HepG2 (cell line): Measurements from ENCODE around the gene ZFPM1. TPM values are rescaled to one million over a fixed set of nuclear protein-coding genes. Genes with fewer than 3 reads are reported as not detected.

ENCODE experiments used
- HNF1A ChIP-seq, 2 experiments: sonication (generic) in 1 of 2; formaldehyde crosslinking in 1 of 2; IDR thresholded peaks; 2 replicates each; pipeline versions ENCODE4 v1.4.0 to v1.6.1; 2016 to 2020; ENCODE audit warnings: borderline replicate concordance in 1 of 2, low read depth in 1 of 2, mild to moderate bottlenecking in 1 of 2, missing genetic modification reagents in 1 of 2
- IKZF4 ChIP-seq: sonication (generic); formaldehyde crosslinking; IDR thresholded peaks from 2 replicates; pipeline ENCODE4 v1.5.1; 2020; ENCODE audit warnings: borderline replicate concordance, mild to moderate bottlenecking, low read depth, missing genetic modification reagents; ENCODE audit errors: not compliant biosample characterization
- JUND ChIP-seq: sonication (generic); formaldehyde crosslinking; IDR thresholded peaks from 2 replicates; pipeline ENCODE4 v1.8.0; 2022; ENCODE audit warnings: mild to moderate bottlenecking, missing genetic modification reagents
- NCOA1 ChIP-seq: sonication (generic); formaldehyde crosslinking; IDR thresholded peaks from 2 replicates; pipeline ENCODE4 v1.9.0; 2021; ENCODE audit warnings: missing genetic modification reagents
- PHF8 ChIP-seq: sonication (generic); formaldehyde crosslinking; IDR thresholded peaks from 2 replicates; pipeline ENCODE4 v1.5.0; 2020; ENCODE audit warnings: missing genetic modification reagents
- SYNCRIP ChIP-seq: fragments of 200-400 bp; formaldehyde crosslinking; IDR thresholded peaks from 2 replicates; pipeline ENCODE4 v1.6.1; 2018; ENCODE audit warnings: mild to moderate bottlenecking, low read depth, low read length; ENCODE audit not compliant: insufficient read depth
- ZNF782 ChIP-seq: sonication (generic); formaldehyde crosslinking; IDR thresholded peaks from 2 replicates; pipeline ENCODE4 v1.4.0; 2020; ENCODE audit warnings: missing genetic modification reagents, mild to moderate bottlenecking, borderline replicate concordance
- ZSCAN12 ChIP-seq: sonication (generic); formaldehyde crosslinking; IDR thresholded peaks from 2 replicates; pipeline ENCODE4 v1.9.0; 2021; ENCODE audit warnings: mild to moderate bottlenecking, missing genetic modification reagents
- ZZZ3 ChIP-seq: sonication (generic); formaldehyde crosslinking; IDR thresholded peaks from 2 replicates; pipeline ENCODE4 v1.4.0; 2020; ENCODE audit warnings: missing genetic modification reagents, mild to moderate bottlenecking, borderline replicate concordance
- polyA plus RNA-seq, 8 experiments: library from polyadenylated mRNA; depleted of rRNA in 3 of 8; stranded (reverse) in 7 of 8; unstranded in 1 of 8; fragments of >200 nt; fragmentation: Illumina TruSeq in 4 of 8; extraction: Trizol in 4 of 8; gene quantifications; 2 replicates each; pipeline versions ENCODE4 v1.2.1 to v1.2.3, GENCODE V29; 2011 to 2016; ENCODE audit warnings: low read depth in 4 of 8, missing spikeins in 1 of 8, mixed read lengths in 1 of 8; ENCODE audit not compliant: insufficient read depth in 1 of 8
- total RNA-seq, 5 experiments: library from RNA; depleted of rRNA; stranded (reverse); fragments of >200 nt; fragmentation: Illumina TruSeq; extraction: Trizol; gene quantifications; 2 replicates each; pipeline ENCODE4 v1.2.3, GENCODE V29; 2016; ENCODE audit warnings: low read depth in 1 of 5
- TF ChIP-seq, protein P1 (sequence below): sonication (generic); formaldehyde crosslinking; IDR thresholded peaks from 2 replicates; pipeline ENCODE4 v1.8.0; 2022; ENCODE audit warnings: mild to moderate bottlenecking, missing genetic modification reagents, moderate library complexity
- TF ChIP-seq, protein P2 (sequence below): IDR thresholded peaks from 2 replicates; pipeline ENCODE4 v1.6.1; 2012; ENCODE audit warnings: inconsistent platforms
- TF ChIP-seq, protein P3 (sequence below): fragments of 450-650 bp; IDR thresholded peaks from 2 replicates; pipeline ENCODE4 v1.6.1; 2016
- TF ChIP-seq, protein P4 (sequence below): sonication (generic); formaldehyde crosslinking; IDR thresholded peaks from 2 replicates; pipeline ENCODE4 v1.4.0; 2020; ENCODE audit warnings: mild to moderate bottlenecking, missing genetic modification reagents

Gene ZFPM1
- total and polyA plus RNA-seq, 2 of the 13 experiments (the other 11 are each of a cell fraction or from before 2014, with no cell fraction given) = 1.3 to 3.8 TPM

- TF ChIP-seq HNF1A (IDR thresholded peaks at IDR 0.05; ENCODE audit: low read depth) (0 out of 2 replicates have a peak, but pooled peaks have one; percentile 57), HNF1A (CRISPR knock-in tag; IDR thresholded peaks at IDR 0.05; ENCODE audit: borderline replicate concordance) (peak; percentile 97), ZSCAN12 (CRISPR knock-in tag) (peak; percentile 100), SYNCRIP (no peak), IKZF4 (CRISPR knock-in tag) (peak; percentile 100), PHF8 (CRISPR knock-in tag) (peak; percentile 88), ZNF782 (CRISPR knock-in tag) (peak; percentile 100), JUND (peak; percentile 98), ZZZ3 (CRISPR knock-in tag) (peak; percentile 100), NCOA1 (CRISPR knock-in tag) (peak; percentile 100)
- TF ChIP-seq, protein P1, sequence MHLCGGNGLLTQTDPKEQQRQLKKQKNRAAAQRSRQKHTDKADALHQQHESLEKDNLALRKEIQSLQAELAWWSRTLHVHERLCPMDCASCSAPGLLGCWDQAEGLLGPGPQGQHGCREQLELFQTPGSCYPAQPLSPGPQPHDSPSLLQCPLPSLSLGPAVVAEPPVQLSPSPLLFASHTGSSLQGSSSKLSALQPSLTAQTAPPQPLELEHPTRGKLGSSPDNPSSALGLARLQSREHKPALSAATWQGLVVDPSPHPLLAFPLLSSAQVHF (CRISPR knock-in tag) = peak; percentile 100
- TF ChIP-seq, protein P2, sequence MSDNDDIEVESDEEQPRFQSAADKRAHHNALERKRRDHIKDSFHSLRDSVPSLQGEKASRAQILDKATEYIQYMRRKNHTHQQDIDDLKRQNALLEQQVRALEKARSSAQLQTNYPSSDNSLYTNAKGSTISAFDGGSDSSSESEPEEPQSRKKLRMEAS = peak; percentile 100
- TF ChIP-seq, protein P3, sequence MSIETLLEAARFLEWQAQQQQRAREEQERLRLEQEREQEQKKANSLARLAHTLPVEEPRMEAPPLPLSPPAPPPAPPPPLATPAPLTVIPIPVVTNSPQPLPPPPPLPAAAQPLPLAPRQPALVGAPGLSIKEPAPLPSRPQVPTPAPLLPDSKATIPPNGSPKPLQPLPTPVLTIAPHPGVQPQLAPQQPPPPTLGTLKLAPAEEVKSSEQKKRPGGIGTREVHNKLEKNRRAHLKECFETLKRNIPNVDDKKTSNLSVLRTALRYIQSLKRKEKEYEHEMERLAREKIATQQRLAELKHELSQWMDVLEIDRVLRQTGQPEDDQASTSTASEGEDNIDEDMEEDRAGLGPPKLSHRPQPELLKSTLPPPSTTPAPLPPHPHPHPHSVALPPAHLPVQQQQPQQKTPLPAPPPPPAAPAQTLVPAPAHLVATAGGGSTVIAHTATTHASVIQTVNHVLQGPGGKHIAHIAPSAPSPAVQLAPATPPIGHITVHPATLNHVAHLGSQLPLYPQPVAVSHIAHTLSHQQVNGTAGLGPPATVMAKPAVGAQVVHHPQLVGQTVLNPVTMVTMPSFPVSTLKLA = peak; percentile 99
- TF ChIP-seq, protein P4, sequence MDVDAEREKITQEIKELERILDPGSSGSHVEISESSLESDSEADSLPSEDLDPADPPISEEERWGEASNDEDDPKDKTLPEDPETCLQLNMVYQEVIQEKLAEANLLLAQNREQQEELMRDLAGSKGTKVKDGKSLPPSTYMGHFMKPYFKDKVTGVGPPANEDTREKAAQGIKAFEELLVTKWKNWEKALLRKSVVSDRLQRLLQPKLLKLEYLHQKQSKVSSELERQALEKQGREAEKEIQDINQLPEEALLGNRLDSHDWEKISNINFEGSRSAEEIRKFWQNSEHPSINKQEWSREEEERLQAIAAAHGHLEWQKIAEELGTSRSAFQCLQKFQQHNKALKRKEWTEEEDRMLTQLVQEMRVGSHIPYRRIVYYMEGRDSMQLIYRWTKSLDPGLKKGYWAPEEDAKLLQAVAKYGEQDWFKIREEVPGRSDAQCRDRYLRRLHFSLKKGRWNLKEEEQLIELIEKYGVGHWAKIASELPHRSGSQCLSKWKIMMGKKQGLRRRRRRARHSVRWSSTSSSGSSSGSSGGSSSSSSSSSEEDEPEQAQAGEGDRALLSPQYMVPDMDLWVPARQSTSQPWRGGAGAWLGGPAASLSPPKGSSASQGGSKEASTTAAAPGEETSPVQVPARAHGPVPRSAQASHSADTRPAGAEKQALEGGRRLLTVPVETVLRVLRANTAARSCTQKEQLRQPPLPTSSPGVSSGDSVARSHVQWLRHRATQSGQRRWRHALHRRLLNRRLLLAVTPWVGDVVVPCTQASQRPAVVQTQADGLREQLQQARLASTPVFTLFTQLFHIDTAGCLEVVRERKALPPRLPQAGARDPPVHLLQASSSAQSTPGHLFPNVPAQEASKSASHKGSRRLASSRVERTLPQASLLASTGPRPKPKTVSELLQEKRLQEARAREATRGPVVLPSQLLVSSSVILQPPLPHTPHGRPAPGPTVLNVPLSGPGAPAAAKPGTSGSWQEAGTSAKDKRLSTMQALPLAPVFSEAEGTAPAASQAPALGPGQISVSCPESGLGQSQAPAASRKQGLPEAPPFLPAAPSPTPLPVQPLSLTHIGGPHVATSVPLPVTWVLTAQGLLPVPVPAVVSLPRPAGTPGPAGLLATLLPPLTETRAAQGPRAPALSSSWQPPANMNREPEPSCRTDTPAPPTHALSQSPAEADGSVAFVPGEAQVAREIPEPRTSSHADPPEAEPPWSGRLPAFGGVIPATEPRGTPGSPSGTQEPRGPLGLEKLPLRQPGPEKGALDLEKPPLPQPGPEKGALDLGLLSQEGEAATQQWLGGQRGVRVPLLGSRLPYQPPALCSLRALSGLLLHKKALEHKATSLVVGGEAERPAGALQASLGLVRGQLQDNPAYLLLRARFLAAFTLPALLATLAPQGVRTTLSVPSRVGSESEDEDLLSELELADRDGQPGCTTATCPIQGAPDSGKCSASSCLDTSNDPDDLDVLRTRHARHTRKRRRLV (CRISPR knock-in tag) = peak; percentile 99
These were observed 35.1 kb downstream of the ZFPM1 start (continued) for GRCh38 chr16:88487920-88488851.
